NB4 (cell line): Measurements from ENCODE around the gene MTARC1.

Source experiments
- MYC ChIP-seq: IDR thresholded peaks from 2 replicates; pipeline ENCODE4 v1.6.1; 2011; ENCODE audit warnings: low read depth, low read length
- POLR2A ChIP-seq: IDR thresholded peaks from 2 replicates; pipeline ENCODE4 v1.6.1; 2011; ENCODE audit warnings: mild to moderate bottlenecking; ENCODE audit not compliant: insufficient read length; ENCODE audit errors: extremely low read depth
- TF ChIP-seq, protein P1 (sequence below): IDR thresholded peaks from one replicate; pipeline ENCODE4 v1.5.1; 2012; ENCODE audit warnings: low read depth, low read length
- TF ChIP-seq, protein P2 (sequence below): IDR thresholded peaks from 2 replicates; pipeline ENCODE4 v1.6.1; 2011; ENCODE audit warnings: low read depth, low read length

DNA sequence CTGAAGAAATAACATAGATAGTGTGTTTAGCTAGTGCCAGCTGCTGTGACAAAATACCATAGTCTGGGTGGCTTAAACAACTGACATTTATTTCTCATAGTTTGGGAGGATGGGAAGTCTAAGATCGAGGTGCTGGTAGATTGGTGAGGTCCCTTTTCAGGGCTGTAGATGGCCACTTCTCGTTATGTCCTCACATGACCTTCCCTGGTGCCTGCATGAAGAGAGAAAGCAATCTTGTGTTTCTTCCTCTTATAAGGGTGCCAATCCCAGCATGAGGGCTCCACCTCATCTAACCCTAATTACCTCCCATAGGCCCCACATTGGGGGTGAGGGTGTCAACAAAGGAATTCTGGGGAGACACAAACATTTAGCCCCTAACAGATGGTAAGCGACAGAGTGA is 29.3 kb upstream of the MTARC1 start:
- TF ChIP-seq POLR2A = no peak
- TF ChIP-seq, protein P1, sequence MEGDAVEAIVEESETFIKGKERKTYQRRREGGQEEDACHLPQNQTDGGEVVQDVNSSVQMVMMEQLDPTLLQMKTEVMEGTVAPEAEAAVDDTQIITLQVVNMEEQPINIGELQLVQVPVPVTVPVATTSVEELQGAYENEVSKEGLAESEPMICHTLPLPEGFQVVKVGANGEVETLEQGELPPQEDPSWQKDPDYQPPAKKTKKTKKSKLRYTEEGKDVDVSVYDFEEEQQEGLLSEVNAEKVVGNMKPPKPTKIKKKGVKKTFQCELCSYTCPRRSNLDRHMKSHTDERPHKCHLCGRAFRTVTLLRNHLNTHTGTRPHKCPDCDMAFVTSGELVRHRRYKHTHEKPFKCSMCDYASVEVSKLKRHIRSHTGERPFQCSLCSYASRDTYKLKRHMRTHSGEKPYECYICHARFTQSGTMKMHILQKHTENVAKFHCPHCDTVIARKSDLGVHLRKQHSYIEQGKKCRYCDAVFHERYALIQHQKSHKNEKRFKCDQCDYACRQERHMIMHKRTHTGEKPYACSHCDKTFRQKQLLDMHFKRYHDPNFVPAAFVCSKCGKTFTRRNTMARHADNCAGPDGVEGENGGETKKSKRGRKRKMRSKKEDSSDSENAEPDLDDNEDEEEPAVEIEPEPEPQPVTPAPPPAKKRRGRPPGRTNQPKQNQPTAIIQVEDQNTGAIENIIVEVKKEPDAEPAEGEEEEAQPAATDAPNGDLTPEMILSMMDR = no peak
- TF ChIP-seq, protein P2, sequence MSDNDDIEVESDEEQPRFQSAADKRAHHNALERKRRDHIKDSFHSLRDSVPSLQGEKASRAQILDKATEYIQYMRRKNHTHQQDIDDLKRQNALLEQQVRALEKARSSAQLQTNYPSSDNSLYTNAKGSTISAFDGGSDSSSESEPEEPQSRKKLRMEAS = no peak
- no peak for TF ChIP-seq MYC
